ENCODE results near the gene NUP58.

GRCh38 chr13:25330541-25330940 lies 29.1 kb downstream of the NUP58 start:
- TF ChIP-seq CTCF (IDR thresholded peaks at IDR 0.05; ENCODE audit: low read length) (no peak), EZH2 (optimal IDR thresholded peaks at IDR 0.05; ENCODE audit: low read depth, low read length) (no peak)
